VCaP (cell line): Measurements from ENCODE around the gene SUN2.
"Not testable (repeated sequence)": the region's sequence is repeated elsewhere in the genome, so short reads cannot be mapped to it uniquely, and the experiment has no call there.

Experiments
- H3K27ac ChIP-seq: fragments of 450-650 bp; 2 replicates; pipeline ENCODE4 v1.5.1; 2017
- TF ChIP-seq, protein P1 (sequence below): fragments of 450-650 bp; conservative IDR thresholded peaks from 2 replicates; pipeline ENCODE4 v1.5.1; 2017; ENCODE audit warnings: mild to moderate bottlenecking, moderate library complexity

Gene SUN2, protein sequence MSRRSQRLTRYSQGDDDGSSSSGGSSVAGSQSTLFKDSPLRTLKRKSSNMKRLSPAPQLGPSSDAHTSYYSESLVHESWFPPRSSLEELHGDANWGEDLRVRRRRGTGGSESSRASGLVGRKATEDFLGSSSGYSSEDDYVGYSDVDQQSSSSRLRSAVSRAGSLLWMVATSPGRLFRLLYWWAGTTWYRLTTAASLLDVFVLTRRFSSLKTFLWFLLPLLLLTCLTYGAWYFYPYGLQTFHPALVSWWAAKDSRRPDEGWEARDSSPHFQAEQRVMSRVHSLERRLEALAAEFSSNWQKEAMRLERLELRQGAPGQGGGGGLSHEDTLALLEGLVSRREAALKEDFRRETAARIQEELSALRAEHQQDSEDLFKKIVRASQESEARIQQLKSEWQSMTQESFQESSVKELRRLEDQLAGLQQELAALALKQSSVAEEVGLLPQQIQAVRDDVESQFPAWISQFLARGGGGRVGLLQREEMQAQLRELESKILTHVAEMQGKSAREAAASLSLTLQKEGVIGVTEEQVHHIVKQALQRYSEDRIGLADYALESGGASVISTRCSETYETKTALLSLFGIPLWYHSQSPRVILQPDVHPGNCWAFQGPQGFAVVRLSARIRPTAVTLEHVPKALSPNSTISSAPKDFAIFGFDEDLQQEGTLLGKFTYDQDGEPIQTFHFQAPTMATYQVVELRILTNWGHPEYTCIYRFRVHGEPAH

GRCh38 chr22:38755911-38756532 is at the start of gene SUN2:
SUN2 (minus strand) TSS chr22:38755998; CDS start chr22:38752628, 3,370 bp downstream.
- TF ChIP-seq, protein P1, sequence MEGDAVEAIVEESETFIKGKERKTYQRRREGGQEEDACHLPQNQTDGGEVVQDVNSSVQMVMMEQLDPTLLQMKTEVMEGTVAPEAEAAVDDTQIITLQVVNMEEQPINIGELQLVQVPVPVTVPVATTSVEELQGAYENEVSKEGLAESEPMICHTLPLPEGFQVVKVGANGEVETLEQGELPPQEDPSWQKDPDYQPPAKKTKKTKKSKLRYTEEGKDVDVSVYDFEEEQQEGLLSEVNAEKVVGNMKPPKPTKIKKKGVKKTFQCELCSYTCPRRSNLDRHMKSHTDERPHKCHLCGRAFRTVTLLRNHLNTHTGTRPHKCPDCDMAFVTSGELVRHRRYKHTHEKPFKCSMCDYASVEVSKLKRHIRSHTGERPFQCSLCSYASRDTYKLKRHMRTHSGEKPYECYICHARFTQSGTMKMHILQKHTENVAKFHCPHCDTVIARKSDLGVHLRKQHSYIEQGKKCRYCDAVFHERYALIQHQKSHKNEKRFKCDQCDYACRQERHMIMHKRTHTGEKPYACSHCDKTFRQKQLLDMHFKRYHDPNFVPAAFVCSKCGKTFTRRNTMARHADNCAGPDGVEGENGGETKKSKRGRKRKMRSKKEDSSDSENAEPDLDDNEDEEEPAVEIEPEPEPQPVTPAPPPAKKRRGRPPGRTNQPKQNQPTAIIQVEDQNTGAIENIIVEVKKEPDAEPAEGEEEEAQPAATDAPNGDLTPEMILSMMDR: no peak
- H3K27ac ChIP-seq: peak within 1 kb of the TSS; percentile 98

DNA sequence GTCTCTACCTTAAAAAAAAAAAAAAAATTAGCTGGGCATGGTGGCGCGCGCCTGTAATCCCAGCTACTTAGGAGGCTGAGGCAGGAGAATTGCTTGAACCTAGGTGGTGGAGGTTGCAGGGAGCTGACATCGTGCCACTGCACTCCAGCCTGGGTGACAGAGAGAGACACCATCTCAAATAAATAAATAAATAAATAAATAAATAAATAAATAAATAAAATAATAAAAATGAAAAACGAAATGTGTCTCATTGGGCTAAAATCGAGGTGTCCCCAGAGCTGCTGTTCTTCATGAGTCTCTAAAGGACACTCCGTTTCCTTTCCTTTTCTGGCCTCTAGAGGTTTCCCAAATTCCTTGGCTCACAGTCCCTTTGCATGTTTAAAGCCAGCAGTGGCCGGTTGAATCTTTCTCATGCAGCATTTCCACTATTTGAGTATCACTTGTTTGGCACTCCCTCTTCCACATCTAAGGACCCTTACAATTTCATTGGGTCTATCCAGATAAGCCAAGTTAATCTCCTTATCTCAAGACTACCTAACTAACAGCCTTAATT is 49.3 kb upstream of the SUN2 start:
- H3K27ac ChIP-seq: not testable (repeated sequence)

DNA sequence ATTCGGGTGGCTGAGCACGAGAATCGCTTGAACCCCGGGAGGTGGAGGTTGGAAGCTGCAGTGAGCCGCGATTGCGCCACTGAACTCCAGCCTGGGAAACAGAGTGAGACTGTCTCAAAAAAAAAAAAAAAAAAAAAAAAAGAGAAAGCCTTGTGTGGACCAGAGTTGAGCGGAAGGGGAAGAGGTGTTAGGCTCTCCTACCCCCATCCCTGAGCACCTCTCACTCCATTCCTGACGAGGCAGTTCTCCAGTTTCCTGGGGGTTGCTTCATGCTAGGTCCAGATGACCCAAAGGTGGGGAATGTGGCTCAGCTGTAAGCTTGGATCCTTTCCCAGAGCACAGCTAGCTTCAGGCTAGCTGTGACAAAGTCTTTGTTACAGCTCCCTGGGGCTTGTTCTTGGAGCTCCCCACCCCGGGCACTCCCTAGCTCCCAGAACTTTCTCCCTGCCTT is 46.9 kb upstream of the SUN2 start:
- TF ChIP-seq, protein P1: no peak
- no peak overlapping the region for H3K27ac ChIP-seq

DNA sequence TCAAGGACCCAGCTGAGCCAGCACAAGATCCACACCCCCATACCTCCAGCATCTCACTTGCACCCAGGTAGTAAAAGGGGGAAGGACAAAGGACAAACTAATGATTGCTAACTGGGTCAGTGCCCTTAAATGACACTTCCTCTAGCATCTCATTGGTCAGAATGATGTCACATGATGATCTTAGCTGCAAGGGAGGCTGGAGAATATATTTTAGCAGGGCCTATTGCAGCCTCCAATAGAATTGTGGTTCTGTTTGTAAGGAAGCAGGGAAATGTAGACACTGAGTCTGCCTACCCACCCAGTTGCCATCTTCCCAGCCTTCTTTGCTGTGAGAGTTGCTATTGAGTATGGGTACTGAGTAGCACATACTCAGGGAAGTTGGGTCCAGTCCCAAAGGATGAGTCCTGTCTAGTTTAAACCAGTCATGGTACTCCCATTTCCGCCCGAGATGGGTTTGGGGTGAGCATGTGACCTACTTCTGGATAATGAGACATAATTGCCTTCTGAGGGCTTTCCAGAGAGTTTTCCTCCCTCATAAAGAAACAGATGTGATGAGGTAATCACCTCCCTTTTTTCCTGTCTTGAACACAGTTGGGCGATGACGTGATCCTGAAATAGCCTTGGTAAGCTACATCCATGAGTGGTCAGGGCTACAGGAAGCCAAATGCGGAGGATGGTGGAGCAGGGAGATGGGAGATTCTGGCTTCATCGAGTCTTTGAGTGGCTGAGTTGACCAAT is 43.6 kb upstream of the SUN2 start:
- TF ChIP-seq, protein P1: no peak
- no peak overlapping the region for H3K27ac ChIP-seq

DNA sequence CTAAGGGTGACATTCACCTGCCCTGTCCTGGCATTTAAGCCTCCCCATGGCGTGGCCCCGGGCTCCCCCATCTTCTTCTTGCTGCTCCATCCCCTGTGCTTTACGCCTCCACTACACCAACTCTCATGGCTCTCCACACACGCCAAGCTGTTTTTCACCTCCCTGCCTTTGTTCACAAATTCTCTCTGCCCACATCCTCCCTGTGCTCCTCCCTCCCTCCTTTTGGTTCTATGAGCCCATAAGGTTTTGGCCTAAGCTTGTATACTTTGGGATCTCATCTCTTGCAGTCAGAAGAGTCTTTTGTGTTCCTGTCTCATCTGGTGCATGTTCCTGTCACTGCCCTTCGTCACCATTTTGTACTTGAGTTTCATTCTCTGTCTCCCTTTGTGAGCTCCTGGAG is 42.7 kb upstream of the SUN2 start:
- TF ChIP-seq, protein P1: no peak
- H3K27ac ChIP-seq: no peak overlapping the region

DNA sequence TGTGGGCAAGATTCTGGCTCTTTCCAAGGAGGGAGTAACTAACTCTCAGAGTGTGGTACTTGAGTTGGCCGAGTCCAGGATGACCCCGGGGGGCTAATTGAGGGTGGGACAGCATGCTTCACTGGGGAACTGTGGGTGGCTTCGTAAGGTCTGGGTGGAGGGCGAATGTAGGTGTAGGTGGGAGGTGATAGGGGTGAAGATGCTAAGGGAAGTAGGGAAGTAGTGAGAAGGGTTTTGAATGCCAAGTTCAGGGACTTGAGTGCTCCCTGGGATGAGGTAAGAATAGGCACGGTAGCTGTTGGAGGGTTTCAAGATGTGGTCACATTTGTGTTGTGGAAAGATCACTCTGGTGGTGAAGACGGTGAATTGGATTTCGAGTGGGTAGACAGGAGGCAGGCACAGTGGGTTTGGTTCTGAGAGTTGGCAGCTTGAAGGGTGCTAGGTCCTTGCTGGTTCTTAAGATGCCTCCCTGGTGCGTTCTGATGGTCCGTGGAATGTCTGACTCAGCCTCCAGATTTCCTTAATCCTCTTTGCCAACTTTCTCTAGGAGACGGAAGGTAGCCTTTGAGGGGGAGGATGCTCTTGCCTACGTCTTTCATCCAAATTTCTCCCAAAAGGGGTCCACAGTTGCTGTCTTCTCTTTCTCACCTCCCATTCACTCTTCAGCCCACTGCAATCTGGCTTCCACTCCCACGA is 40.6 kb upstream of the SUN2 start:
- TF ChIP-seq, protein P1: no peak

DNA sequence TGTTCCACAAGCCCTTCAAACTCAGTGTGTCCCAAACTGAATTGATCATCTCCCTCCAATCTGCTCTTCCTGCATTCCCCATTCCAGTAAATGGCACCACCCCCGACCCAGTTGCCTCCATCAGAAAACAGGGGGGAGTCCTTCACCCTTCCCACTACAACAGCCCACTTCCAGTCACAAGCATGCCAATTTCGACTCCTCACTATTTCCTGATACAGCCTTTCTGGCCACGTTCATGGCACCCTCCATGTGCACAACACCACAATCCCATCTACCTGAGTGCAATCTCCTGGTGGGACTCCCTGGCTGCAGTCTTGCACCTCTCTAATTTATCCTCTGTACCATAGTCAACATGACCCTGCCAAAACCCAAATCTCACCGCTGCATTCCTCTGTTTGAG is 39.8 kb upstream of the SUN2 start:
- TF ChIP-seq, protein P1: no peak
- H3K27ac ChIP-seq: no peak overlapping the region

More for the DNA sequence above, 40.6 kb upstream of the SUN2 start:
- no peak overlapping the region for H3K27ac ChIP-seq
